HG03139 (cell line): ENCODE data around the gene SYNPO2.
"Not testable (repeated sequence)": the region's sequence is repeated elsewhere in the genome, so short reads cannot be mapped to it uniquely, and the experiment has no call there.

Experiments
- ATAC-seq: cut with Tn5 transposase; IDR thresholded peaks from one replicate; pipeline ENCODE4 v1.9.1; 2021; ENCODE audit not compliant: unreplicated experiment

Gene SYNPO2

DNA sequence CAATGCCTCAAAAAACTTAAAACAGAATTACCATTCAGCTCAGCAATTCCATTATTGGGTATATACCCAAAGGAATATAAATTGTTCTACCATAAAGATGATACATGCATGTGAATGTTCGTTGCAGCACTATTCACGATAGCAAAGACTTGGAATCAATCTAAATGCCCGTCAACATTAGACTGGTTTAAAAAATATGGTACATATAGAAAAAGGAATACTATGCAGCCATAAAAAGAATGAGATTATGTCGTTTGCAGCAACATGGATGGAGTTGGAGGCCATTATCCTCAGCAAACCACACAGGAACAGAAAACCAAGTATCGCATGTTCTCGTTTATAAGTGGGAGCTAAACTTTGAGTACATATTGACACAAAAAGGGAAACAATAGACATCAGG lies 10.9 kb upstream of the SYNPO2 start:
- ATAC-seq, result no peak

DNA sequence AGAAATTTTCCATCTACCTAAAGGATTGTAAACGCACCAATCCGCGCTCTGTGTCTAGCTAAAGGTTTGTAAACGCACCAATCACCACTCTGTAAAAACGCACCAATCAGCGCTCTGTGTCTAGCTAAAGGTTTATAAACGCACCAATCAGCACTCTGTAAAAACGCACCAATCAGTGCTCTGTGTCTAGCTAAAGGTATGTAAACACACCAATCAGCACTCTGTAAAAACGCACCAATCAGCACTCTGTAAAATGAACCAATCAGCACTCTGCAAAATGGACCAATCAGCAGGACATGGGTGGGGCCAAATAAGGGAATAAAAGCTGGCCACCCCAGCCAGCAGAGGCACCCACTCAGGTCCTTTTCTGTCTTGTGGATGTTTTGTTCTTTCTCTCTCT lies 10.1 kb upstream of the SYNPO2 start:
- not testable (repeated sequence) for ATAC-seq

DNA sequence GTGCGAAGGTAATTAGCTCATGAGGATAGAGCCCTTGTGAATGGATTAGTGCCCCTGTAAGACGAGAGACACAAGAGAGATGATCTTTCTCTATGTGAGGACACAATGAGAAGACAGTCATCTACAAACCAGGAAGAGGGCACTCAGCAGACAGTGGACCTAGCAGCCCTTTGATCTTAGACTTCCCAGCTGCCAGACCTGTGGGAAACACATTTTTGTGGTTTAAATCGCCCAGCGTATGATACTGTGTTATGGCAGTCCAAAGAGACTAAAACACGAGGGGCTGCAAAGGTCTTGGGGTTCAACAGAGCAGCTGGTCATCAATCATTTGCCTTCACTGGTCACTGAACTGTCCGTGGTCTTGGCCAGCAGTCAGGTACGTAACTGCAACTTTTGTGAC lies 9.2 kb upstream of the SYNPO2 start:
- no peak for ATAC-seq

DNA sequence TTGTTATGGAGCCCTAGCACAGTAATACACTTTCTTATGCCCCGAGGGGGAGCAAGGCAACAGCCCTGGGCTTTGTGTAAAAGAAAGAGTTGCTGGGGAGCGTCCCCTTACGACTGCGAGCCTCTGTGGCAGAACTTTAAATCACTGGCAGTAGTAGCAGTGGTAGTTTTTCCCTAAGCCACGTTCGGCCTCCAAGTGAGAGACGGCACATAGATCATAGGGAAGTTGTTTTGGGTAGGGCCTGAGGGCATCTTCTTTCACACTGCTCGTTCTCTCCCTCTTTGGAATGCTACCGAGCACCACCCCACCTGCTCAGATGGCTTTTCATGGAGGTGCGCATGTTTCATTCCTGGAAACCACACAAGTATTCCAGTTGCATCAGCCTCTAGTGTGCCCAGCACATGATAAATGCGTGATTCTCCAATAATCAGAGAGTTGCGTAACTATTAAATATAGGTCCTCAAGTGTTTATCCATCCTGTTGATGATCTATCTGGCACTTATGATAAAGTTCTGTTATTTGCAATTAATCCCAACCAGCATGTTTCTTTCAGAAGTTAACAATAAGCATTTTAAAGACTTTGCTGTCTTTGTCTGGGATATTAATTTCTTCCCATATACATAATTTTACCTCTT lies 7.0 kb upstream of the SYNPO2 start:
- ATAC-seq, result no peak

DNA sequence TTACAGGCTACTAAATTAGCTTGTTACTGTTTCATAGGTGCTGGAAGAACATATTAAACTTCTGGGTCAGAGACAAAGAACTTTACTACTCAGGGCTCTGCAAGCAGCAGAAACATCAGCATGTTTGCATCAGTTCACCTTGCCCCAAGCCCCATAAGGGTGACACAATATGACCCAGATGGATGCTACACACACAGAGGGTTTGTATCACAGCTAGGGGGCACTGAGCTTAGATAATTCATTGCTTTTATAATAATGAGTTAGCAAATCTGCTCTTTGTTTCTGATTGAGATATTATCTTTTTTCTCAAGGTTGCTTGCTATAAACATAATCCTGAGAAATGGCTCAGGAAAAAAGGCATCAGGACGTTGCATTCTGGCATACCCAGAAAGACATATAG lies 4.8 kb upstream of the SYNPO2 start:
- no peak for ATAC-seq

DNA sequence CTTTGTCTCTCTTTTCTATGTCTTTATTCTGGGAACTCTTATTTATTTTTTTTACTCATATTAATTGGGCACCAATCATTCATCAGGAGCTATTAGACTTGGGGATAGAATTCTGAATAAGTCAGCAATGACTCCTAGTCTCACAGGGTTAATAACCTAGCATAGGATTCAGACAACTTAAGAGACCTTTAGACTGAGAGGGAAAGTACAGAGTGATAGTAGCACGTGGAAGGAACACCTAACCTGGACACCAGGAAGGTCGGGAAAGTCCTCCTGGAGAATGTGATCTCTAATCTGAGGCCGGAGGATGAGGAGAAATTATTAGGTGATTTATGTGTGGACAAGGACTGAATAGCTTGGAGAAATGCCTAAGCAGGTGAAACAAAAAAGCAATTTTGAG lies 3.9 kb upstream of the SYNPO2 start:
- no peak for ATAC-seq

DNA sequence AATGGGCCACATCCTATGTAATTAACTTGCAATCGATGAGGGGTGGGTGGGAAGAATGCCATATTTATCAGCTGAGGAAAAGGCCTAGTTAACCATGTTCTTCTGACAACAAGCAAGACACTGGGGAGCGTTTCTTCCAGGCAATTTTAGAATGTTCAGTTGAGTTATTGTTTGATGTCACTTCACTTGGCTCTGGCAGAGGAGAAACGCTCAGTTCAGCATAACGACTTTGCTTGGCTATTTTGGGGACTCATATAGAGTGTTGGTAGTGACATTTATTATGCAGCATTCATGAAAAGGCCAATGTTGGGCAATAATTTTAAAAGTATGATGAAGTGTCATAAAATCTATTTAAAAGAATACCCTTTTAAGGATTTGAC lies 648 bp downstream of the SYNPO2 start:
- no peak for ATAC-seq

DNA sequence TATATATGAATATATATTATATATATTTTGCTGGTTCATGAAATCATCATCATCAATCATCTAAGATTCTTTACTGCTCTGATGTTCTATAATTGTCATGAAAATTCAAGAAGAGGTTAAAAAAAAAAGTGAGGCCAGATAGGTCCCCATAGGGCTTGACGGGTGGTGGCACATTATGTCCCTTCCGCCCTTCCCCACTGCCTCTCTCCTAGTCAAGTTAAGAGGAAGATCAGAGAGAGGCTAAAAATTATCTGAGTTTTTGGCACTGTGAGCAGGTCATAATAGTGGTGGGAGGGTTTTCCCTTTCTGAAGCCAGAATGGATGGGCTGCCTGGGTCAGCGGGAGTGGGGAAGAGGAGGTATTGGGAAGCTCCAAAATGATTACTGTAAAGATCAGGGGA lies 5.4 kb downstream of the SYNPO2 start:
- ATAC-seq, result no peak

DNA sequence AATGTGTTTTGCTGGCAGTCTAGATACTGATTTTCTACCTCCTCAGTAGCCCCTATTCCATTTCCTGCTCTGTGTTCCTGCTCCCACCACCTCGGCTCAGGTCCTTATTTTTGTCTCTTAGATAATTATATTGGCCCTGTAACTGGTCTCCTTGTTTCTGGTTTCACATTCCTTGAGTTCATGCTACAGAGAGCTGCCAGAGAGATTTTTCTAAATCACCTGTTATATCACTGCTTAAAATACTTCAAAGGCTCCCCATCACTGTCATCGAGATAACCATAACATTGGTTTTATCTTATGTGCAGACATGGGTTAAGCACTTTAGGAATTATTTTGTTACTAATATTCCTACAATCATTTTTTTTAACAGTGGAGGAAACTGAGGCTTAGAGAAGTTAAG lies 9.6 kb downstream of the SYNPO2 start:
- no peak for ATAC-seq

- ATAC-seq, result no peak
Observed at GRCh38 chr4:118898684-118899138, 10.1 kb downstream of the SYNPO2 start.

GRCh38 chr4:118904418-118904817 lies 15.8 kb downstream of the SYNPO2 start:
- ATAC-seq, result no peak

DNA sequence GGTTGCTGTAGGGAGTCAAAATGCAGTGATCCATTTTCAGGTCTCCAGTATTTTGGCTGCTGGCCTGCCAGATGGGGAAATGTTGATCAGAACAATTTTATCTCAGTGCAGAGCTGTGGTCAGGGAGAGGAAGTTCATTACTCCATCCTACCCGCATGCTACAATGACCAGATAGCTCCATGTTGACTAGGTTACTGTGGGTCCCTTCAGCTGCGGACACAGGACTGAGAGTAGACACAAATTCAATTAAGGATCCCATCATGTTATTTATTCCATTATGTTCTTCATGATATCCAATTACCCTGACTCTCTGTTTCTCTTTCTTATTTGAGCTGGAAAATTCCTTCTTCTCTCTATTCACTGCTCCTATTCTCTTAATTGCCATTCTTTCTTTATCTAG lies 16.3 kb downstream of the SYNPO2 start:
- no peak for ATAC-seq

- no peak for ATAC-seq
Observed at GRCh38 chr4:118905566-118905965, 16.9 kb downstream of the SYNPO2 start.

- no peak for ATAC-seq
Observed at GRCh38 chr4:118909173-118909956, 20.7 kb downstream of the SYNPO2 start.

DNA sequence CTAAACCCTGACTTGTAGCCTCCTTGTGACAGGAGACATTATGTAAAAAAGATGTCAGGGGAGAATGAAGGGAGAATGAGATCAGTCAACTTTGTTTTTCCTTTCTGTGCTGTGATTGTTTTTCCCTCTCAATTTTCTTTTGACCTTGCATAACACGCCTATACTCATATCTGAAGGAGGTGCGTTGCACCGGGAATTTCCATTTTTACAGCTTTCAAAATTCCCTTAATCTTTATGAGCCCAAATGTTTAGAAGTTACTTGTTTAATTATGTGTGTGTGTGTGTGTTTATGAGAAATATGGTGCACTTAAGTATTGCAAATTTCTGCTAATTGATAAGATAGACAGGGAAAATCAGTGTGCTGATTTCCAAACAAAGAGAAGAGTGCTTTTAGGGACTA lies 21.6 kb downstream of the SYNPO2 start:
- no peak for ATAC-seq

DNA sequence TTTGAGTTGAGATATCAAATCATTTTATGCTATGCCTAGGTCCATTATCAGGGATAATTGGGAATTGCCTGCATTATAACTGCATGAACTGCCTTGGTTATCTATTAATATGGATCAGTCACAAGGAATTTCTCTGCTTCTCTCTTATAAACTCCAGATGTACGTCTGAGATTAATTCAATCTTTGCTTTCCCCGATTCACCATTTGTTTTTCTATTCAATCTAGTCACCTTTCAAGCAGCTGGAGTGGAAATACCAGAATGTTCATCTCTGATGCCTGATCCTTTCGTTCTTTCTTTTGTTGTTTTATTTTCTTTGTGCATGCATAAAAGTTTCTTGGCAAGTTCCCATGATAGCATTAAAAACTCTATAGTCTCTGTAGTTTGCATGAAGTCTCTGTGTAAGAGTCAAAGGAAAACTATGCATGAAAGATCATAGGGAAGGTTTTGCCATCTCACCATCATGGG lies 22.6 kb downstream of the SYNPO2 start:
- ATAC-seq, result no peak

DNA sequence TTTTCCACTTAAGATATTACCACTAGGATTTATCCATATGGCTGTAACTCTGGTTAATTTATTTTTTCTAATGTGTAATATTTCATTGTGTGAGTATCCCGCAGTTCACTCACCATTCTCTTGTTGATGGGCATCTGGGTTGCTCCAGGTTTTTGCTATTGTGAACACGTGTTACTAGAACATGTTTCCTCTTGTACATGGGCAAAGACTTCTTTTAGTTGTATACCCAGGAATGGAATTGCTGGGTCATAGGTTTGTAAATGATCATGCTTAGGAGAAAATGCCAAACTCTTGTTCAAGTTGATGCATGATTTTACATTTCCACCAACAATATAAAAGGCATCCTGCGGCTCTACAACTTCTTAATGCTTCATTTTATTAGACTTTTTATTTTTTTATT lies 26.8 kb downstream of the SYNPO2 start:
- no peak for ATAC-seq

DNA sequence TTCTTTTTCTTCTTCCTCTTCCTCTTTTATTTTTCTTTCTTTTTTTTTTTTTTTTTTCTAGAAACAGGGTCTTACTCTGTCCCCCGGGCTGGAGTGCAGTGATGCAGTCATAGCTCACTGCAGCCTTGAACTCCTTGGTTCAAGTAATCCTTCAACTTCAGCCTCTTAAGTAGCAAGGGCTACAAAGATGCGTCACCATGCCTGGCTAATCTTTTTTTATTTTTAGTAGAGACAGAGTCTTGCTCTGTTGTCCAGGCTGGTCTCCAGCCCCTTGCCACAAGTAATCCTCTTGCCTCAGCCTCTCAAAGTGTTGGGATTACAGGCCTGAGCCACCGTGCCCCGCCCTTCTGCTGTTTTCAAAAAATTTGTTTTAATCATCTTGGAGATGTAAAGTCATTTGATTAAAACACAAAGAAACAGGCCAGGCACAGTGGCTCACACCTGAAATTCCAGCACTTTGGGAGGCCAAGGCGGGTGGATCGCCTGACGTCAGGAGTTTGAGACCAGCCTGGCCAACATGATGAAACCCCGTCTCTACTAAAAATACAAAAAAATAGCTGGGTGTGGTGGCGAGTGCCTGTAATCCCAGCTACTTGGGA lies 28.1 kb downstream of the SYNPO2 start:
- ATAC-seq, result no peak

GRCh38 chr4:118917582-118917981 lies 28.9 kb downstream of the SYNPO2 start:
- no peak for ATAC-seq

DNA sequence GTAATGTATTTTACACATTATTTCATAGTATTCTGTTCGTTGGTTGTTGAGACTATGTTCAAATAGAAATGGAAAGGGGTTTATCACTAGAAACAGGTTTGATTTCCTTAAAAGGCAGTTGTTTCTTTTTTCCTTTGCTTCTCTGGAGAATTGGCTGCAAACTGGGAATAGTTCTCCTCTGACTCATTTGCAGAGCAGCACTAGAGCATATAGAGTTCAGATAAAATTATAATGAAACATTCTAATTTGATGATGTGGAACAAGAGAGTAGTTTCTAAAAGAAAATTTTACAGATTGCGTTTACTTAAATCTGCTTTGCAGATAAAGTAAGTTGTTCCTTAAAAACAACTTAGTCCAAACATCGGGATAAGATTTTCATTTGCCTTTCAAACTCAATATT lies 29.7 kb downstream of the SYNPO2 start:
- ATAC-seq, result no peak

DNA sequence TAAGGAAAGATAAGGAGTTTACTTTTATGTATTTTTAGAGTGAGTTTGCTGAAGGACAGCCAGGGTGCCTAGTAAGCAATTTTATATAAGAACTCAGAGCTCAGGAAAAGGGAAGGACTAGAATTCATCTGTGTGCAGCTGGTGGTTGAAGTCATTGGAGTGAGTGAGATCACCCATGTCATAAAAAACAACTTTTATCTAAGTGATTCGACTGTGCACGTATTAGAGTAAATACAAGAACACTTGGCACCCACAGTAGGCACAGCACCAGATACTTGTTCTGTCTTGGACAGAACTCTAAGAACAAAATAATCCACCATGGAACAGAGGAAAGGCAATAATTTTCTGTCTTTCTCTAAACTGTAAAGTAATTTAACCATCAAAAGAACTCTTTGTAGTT lies 31.6 kb downstream of the SYNPO2 start:
- ATAC-seq, result no peak

GRCh38 chr4:118921786-118922185 lies 33.1 kb downstream of the SYNPO2 start:
- ATAC-seq, result no peak
